ENCODE measurements around the gene FBXO44.

FBXO44 gene

GRCh38 chr1:11620924-11621323 lies 33.8 kb upstream of the FBXO44 start:
- Histone ChIP-seq H3K27me3 (ENCODE audit: low read depth, low read length) (no peaks in the 10 kb centered on the region), H3K27ac (ENCODE audit: low read length) (no peak overlapping the region), H3K4me2 (ENCODE audit: low read length) (no peak overlapping the region), H2AFZ (ENCODE audit: low read depth, low read length) (no peak overlapping the region), H3K79me2 (ENCODE audit: low read length) (no peaks in the 10 kb centered on the region), H3K9me3 (ENCODE audit: insufficient read depth, low read length) (no peaks in the 10 kb centered on the region), H3K9ac (ENCODE audit: low read length) (no peak overlapping the region), H3K36me3 (replicated peaks; ENCODE audit: low read depth, low read length) (no peaks in the 10 kb centered on the region), H4K20me1 (ENCODE audit: insufficient read depth, low read length) (no peaks in the 10 kb centered on the region), H3K4me1 (ENCODE audit: low read length) (no peaks in the 10 kb centered on the region), H3K4me3 (ENCODE audit: low read length) (no peak overlapping the region)
- no peak for TF ChIP-seq EZH2phosphoT487 (IDR thresholded peaks at IDR 0.05; ENCODE audit: low read depth)
- TF ChIP-seq CTCF (IDR thresholded peaks at IDR 0.05; ENCODE audit: low read depth, low read length): no peak

- Histone ChIP-seq H3K4me3 (ENCODE audit: low read length) (no peak overlapping the region), H3K36me3 (replicated peaks; ENCODE audit: low read depth, low read length) (no peaks in the 10 kb centered on the region), H3K27ac (ENCODE audit: low read length) (no peak overlapping the region), H4K20me1 (ENCODE audit: insufficient read depth, low read length) (no peaks in the 10 kb centered on the region), H3K4me1 (ENCODE audit: low read length) (no peaks in the 10 kb centered on the region), H3K9ac (ENCODE audit: low read length) (no peak overlapping the region), H2AFZ (ENCODE audit: low read depth, low read length) (no peak overlapping the region), H3K9me3 (ENCODE audit: insufficient read depth, low read length) (no peaks in the 10 kb centered on the region), H3K4me2 (ENCODE audit: low read length) (no peak overlapping the region), H3K79me2 (ENCODE audit: low read length) (no peaks in the 10 kb centered on the region), H3K27me3 (ENCODE audit: low read depth, low read length) (no peaks in the 10 kb centered on the region)
- TF ChIP-seq EZH2phosphoT487 (IDR thresholded peaks at IDR 0.05; ENCODE audit: low read depth): no peak
- TF ChIP-seq CTCF (IDR thresholded peaks at IDR 0.05; ENCODE audit: low read depth, low read length): no peak
These were observed 32.3 kb upstream of the FBXO44 start for GRCh38 chr1:11622398-11622797.

- Histone ChIP-seq H3K27me3 (ENCODE audit: low read depth, low read length) (no peaks in the 10 kb centered on the region), H3K9ac (ENCODE audit: low read length) (no peak overlapping the region), H3K4me3 (ENCODE audit: low read length) (no peak overlapping the region), H3K9me3 (ENCODE audit: insufficient read depth, low read length) (no peaks in the 10 kb centered on the region), H3K4me2 (ENCODE audit: low read length) (no peak overlapping the region), H4K20me1 (ENCODE audit: insufficient read depth, low read length) (no peaks in the 10 kb centered on the region), H3K4me1 (ENCODE audit: low read length) (no peaks in the 10 kb centered on the region), H2AFZ (ENCODE audit: low read depth, low read length) (no peak overlapping the region), H3K36me3 (replicated peaks; ENCODE audit: low read depth, low read length) (no peaks in the 10 kb centered on the region), H3K27ac (ENCODE audit: low read length) (no peak overlapping the region), H3K79me2 (ENCODE audit: low read length) (no peaks in the 10 kb centered on the region)
- TF ChIP-seq CTCF (IDR thresholded peaks at IDR 0.05; ENCODE audit: low read depth, low read length) (no peak), EZH2phosphoT487 (IDR thresholded peaks at IDR 0.05; ENCODE audit: low read depth) (no peak)
These were observed 31.0 kb upstream of the FBXO44 start for GRCh38 chr1:11623702-11624101.

GRCh38 chr1:11626551-11626950 lies 28.1 kb upstream of the FBXO44 start:
- TF ChIP-seq CTCF (IDR thresholded peaks at IDR 0.05; ENCODE audit: low read depth, low read length) (no peak), EZH2phosphoT487 (IDR thresholded peaks at IDR 0.05; ENCODE audit: low read depth) (no peak)
- no peak overlapping the region for H2AFZ ChIP-seq (ENCODE audit: low read depth, low read length)
- H3K36me3 ChIP-seq (replicated peaks; ENCODE audit: low read depth, low read length): no peaks in the 10 kb centered on the region
- no peaks in the 10 kb centered on the region for H3K79me2 ChIP-seq (ENCODE audit: low read length)
- no peaks in the 10 kb centered on the region for H4K20me1 ChIP-seq (ENCODE audit: insufficient read depth, low read length)
- H3K4me3 ChIP-seq (ENCODE audit: low read length): no peak overlapping the region
- H3K27me3 ChIP-seq (ENCODE audit: low read depth, low read length): no peaks in the 10 kb centered on the region; the same call in 1 of the 2 replicates
- no peak overlapping the region for H3K9ac ChIP-seq (ENCODE audit: low read length)
- H3K27ac ChIP-seq (ENCODE audit: low read length): no peak overlapping the region
- H3K4me1 ChIP-seq (ENCODE audit: low read length): no peaks in the 10 kb centered on the region
- H3K4me2 ChIP-seq (ENCODE audit: low read length): no peak overlapping the region
- no peaks in the 10 kb centered on the region for H3K9me3 ChIP-seq (ENCODE audit: insufficient read depth, low read length)
